ENCODE results near the gene ENDOU.

The ENDOU gene

GRCh38 chr12:47755655-47756562 lies 30.6 kb upstream of the ENDOU start:
- ATAC-seq (ENCODE audit: insufficient read depth, low read depth) (no peak), DNase-seq (no peak)
- Histone ChIP-seq H2AFZ (ENCODE audit: low read depth, low read length) (no peak overlapping the region), H3K27me3 (ENCODE audit: insufficient read depth, low read length, poor library complexity) (peaks cover 6% of the 10 kb centered on the region), H3K9me3 (ENCODE audit: insufficient read depth, low read length, severe bottlenecking) (no peaks in the 10 kb centered on the region), H3K9ac (ENCODE audit: low read depth, low read length) (no peak overlapping the region), H3K4me2 (ENCODE audit: insufficient read depth, low read length) (no peak overlapping the region), H3K79me2 (ENCODE audit: insufficient read depth, low read length) (no peaks in the 10 kb centered on the region), H3K4me1 (ENCODE audit: insufficient read depth, low read length) (peaks cover 16% of the 10 kb centered on the region), H3K27ac (ENCODE audit: low read length) (no peak overlapping the region), H4K20me1 (ENCODE audit: insufficient read depth, low read length) (peaks cover 9% of the 10 kb centered on the region; the same call in 1 of the 2 replicates), H3K36me3 (ENCODE audit: insufficient read depth, low read length) (no peaks in the 10 kb centered on the region), H3K4me3 (ENCODE audit: low read depth in 1 of 2, low read length in 2 of 2) (no peak overlapping the region)
- TF ChIP-seq CTCF (IDR thresholded peaks at IDR 0.05; ENCODE audit: borderline replicate concordance, extremely low read depth, low read length, poor library complexity, severe bottlenecking) = no peak
- TF ChIP-seq EZH2 (IDR thresholded peaks at IDR 0.05; ENCODE audit: borderline replicate concordance, low read depth, low read length, severe bottlenecking) = no peak

- Histone ChIP-seq H2AFZ (ENCODE audit: low read depth, low read length) (no peak overlapping the region), H3K4me3 (ENCODE audit: low read depth in 1 of 2, low read length in 2 of 2) (no peak overlapping the region), H3K36me3 (ENCODE audit: insufficient read depth, low read length) (no peaks in the 10 kb centered on the region), H4K20me1 (ENCODE audit: insufficient read depth, low read length) (peaks cover 9% of the 10 kb centered on the region; the same call in 1 of the 2 replicates), H3K79me2 (ENCODE audit: insufficient read depth, low read length) (no peaks in the 10 kb centered on the region), H3K4me2 (ENCODE audit: insufficient read depth, low read length) (no peak overlapping the region), H3K4me1 (ENCODE audit: insufficient read depth, low read length) (peaks cover 16% of the 10 kb centered on the region), H3K9ac (ENCODE audit: low read depth, low read length) (no peak overlapping the region), H3K27me3 (ENCODE audit: insufficient read depth, low read length, poor library complexity) (peaks cover 3% of the 10 kb centered on the region), H3K9me3 (ENCODE audit: insufficient read depth, low read length, severe bottlenecking) (no peaks in the 10 kb centered on the region), H3K27ac (ENCODE audit: low read length) (no peak overlapping the region)
- no peak for DNase-seq
- TF ChIP-seq CTCF (IDR thresholded peaks at IDR 0.05; ENCODE audit: borderline replicate concordance, extremely low read depth, low read length, poor library complexity, severe bottlenecking) = no peak
- TF ChIP-seq EZH2 (IDR thresholded peaks at IDR 0.05; ENCODE audit: borderline replicate concordance, low read depth, low read length, severe bottlenecking) = no peak
- no peak for ATAC-seq (ENCODE audit: insufficient read depth, low read depth)
Measured at GRCh38 chr12:47754881-47755280, 29.6 kb upstream of the ENDOU start.

GRCh38 chr12:47754126-47754525 lies 28.8 kb upstream of the ENDOU start:
- Histone ChIP-seq H4K20me1 (ENCODE audit: insufficient read depth, low read length) (peaks cover 9% of the 10 kb centered on the region; the same call in 1 of the 2 replicates), H3K4me1 (ENCODE audit: insufficient read depth, low read length) (peaks cover 11% of the 10 kb centered on the region), H3K79me2 (ENCODE audit: insufficient read depth, low read length) (no peaks in the 10 kb centered on the region), H3K27me3 (ENCODE audit: insufficient read depth, low read length, poor library complexity) (peaks cover 3% of the 10 kb centered on the region), H3K36me3 (ENCODE audit: insufficient read depth, low read length) (no peaks in the 10 kb centered on the region), H3K4me2 (ENCODE audit: insufficient read depth, low read length) (no peak overlapping the region), H3K9ac (ENCODE audit: low read depth, low read length) (no peak overlapping the region), H2AFZ (ENCODE audit: low read depth, low read length) (no peak overlapping the region), H3K9me3 (ENCODE audit: insufficient read depth, low read length, severe bottlenecking) (no peaks in the 10 kb centered on the region), H3K4me3 (ENCODE audit: low read depth in 1 of 2, low read length in 2 of 2) (no peak overlapping the region), H3K27ac (ENCODE audit: low read length) (no peak overlapping the region)
- DNase-seq (no peak), ATAC-seq (ENCODE audit: insufficient read depth, low read depth) (no peak)
- TF ChIP-seq CTCF (IDR thresholded peaks at IDR 0.05; ENCODE audit: borderline replicate concordance, extremely low read depth, low read length, poor library complexity, severe bottlenecking) (no peak), EZH2 (IDR thresholded peaks at IDR 0.05; ENCODE audit: borderline replicate concordance, low read depth, low read length, severe bottlenecking) (no peak)
